ENCODE results near the gene SLC2A10.

DNA sequence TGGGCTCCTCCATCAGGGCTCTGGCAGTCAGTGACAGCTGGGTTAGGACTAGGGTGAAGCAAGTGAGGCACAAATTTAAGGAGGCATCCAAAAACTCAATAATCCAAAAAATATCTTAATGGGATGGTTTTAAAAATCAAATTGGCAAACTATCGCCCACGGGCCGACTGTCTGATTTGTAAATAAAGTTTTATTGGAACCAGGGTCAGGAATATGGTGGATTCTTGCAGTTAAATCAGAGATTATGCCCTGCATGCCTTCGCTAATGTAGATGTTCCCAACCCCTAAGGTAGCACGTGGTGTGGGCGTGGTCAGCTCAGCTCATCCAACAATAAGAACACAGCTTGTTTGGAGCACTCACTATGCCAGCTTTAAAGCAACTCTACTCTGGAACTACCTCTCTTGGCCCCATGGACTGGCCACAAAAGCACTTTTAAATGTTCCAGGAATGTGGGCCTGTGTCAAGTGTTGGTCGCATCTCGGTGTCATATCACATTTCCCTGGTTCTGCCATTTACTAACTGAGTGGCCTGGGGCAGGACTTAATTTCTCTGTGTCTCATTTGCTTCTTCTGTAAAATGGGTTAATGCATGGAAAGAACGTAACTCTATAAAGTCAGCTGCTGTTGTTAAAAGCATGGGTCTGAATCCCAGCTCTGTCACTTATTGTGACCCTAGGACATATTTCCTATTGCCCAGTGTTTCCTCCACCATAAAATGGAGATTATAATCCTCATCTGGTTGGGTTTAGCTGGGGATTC lies 27.2 kb upstream of the SLC2A10 start:
- TF ChIP-seq CTCF (IDR thresholded peaks at IDR 0.05) (no peak), POLR2AphosphoS5 (IDR thresholded peaks at IDR 0.05) (no peak)
